Activated T-helper 2 cell treated with anti-CD3 and anti-CD28 coated beads, Interferon-gamma antibody, Interleukin-2, Interleukin-4, amounts not matched to agents 10 μg/mL and 5 μg/mL and 100 μg/mL, durations not matched to agents 14 hours and 24 hours and 36 hours (primary cell): ENCODE measurements around the gene UQCC5. TPM values are rescaled to one million over a fixed set of nuclear protein-coding genes. Genes with fewer than 3 reads are reported as not detected.

Experiments used
- DNase-seq: peaks from one replicate; pipeline ENCODE4 v3.0.0; 2021; ENCODE audit warnings: low spot score
- H3K27ac Mint-ChIP-seq: one replicate; pipeline ENCODE4 v1.8.0; 2021; ENCODE audit warnings: mixed read lengths
- H3K27me3 Mint-ChIP-seq: one replicate; pipeline ENCODE4 v1.8.0; 2021; ENCODE audit warnings: low read depth, mixed read lengths
- H3K36me3 Mint-ChIP-seq: one replicate; pipeline ENCODE4 v1.8.0; 2021; ENCODE audit warnings: low read depth, mixed read lengths
- H3K4me1 Mint-ChIP-seq: one replicate; pipeline ENCODE4 v1.8.0; 2021; ENCODE audit warnings: low read depth, mixed read lengths
- H3K4me3 Mint-ChIP-seq: one replicate; pipeline ENCODE4 v1.8.0; 2021; ENCODE audit warnings: low read depth, mild to moderate bottlenecking, moderate library complexity, mixed read lengths
- H3K9me3 Mint-ChIP-seq: one replicate; pipeline ENCODE4 v1.8.0; 2021; ENCODE audit warnings: mixed read lengths
- intact Hi-C: fragments of 100-400 bp; cut with micrococcal nuclease; formaldehyde crosslinking; loops from one replicate; pipeline ENCODE4 v1.15.1; 2023
- total RNA-seq: library from RNA; stranded (reverse); gene quantifications from 2 replicates; pipeline ENCODE4 v1.2.3, GENCODE V29; 2022

The UQCC5 gene
- total RNA-seq, 1 donor from 2014 or later = 16.4 TPM

- Mint-ChIP-seq H3K36me3 (peaks cover 17% of the 10 kb centered on the region), H3K27me3 (no peaks in the 10 kb centered on the region), H3K9me3 (no peaks in the 10 kb centered on the region), H3K27ac (no peak overlapping the region), H3K4me1 (peaks cover 6% of the 10 kb centered on the region), H3K4me3 (no peak overlapping the region)
- intact Hi-C loops = loop anchor here (10.0 kb wide), 2 partner anchors 365 to 475 kb away; partner anchors contain the start of genes DUSP7 and STIMATE
- no peak for DNase-seq
These were observed 6.8 kb upstream of the UQCC5 start for GRCh38 chr3:52529376-52530333.

DNA sequence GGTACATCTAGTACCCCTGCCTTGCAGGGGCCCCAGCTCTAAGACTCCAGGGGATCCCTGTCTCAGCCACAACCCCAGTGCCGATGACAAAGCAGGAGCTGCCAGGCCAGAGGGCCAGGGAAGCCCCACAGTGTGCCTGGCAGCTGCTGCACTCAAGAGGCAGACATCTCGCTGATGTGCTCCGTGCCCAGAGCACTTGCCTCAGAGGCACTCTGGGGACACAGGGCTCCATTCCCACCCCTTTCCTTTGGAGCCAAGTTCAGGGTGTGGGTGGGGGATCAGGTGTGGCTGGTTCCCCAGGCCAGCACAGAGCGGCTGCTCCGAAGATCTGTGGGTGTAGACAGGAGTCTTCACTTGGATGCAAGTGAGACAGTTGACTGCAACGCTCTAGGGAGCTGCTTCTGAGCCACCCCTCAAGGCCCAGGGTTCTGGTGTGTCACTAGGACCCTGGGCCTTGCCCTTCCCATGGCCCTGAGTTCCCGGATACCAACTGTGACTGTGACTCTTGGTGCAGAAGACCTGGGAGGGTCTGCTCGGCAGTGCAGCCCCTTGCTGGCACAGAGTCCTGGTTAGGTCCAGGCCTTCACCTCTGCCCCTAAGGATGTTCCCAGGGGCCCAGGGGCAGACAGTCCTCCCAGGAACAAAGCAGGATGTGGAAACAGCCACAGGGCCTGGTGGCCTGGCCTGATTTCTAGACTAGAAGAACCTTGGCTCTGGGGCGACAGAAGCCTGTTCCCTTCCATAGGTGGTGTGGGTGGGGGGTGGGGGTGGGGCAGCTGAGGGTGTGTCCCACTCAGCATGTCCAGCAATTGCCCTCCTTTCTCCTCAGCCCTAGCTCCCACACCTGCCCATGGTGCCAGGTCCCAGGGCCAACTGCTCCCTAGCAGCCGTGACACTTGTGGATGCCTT lies 5.2 kb upstream of the UQCC5 start:
- Mint-ChIP-seq H3K36me3 (peaks cover 17% of the 10 kb centered on the region), H3K9me3 (no peaks in the 10 kb centered on the region), H3K27me3 (no peaks in the 10 kb centered on the region), H3K4me1 (peaks cover 12% of the 10 kb centered on the region), H3K27ac (no peak overlapping the region), H3K4me3 (no peak overlapping the region)
- intact Hi-C loops = loop anchor here (10.0 kb wide), 2 partner anchors 364 to 476 kb away; partner anchors contain the start of genes DUSP7 and STIMATE
- no peak for DNase-seq

DNA sequence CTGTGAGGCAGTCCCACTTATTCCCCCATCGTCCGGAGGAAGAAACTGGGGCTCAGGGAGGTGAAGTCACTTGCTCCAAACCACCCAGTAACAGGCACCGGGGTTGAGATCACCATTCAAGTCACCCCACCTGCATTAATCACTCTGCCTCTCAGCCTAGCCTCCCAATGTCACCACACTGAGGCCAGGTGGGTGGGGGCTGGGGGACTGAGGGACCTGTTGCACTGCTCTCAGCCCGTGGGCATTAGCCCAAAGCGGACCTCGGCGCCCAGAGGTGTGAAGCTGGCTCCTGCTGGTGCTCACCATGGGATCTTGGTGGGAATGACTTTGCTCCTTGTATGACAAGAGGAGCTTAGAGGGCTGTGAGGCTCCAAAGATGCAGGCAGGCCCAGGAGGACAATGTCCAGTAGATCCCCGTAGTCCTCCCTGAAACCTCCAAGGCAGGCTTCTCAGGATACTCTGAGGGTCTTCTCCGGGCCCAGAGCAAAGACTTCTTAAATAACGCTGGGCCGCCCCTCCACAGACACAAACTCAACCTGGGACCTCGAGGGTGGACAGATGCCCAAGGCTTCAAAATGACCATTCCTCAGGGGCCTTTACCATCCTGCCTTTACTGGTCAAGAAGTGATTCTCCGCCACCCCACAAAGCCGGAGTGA lies 4.4 kb upstream of the UQCC5 start:
- Mint-ChIP-seq H3K4me3 (peak overlapping the region; percentile 80), H3K27ac (no peak overlapping the region), H3K9me3 (no peaks in the 10 kb centered on the region), H3K36me3 (peaks cover 22% of the 10 kb centered on the region), H3K4me1 (peaks cover 14% of the 10 kb centered on the region), H3K27me3 (no peaks in the 10 kb centered on the region)
- intact Hi-C loops = loop anchor here (10.0 kb wide), 2 partner anchors 363 to 477 kb away; partner anchors contain the start of genes DUSP7 and STIMATE
- DNase-seq = no peak

DNA sequence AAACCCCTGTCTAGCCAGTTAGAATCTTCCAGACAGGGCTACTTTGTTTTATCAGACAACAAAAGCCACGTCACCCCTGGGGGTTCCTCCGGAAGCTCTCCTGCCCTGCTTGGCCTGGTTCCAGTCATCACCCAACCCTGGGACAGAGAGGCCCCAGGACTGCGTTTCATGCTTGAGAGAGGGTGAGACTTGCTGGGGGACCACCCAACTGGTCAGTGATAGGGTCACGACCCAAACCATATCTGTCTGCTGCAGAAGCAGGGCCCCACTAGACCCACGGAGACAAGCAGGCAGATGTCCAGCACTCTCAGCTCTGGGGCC lies 3.9 kb upstream of the UQCC5 start:
- Mint-ChIP-seq H3K4me3 (peak overlapping the region; percentile 80), H3K27me3 (no peaks in the 10 kb centered on the region), H3K36me3 (peaks cover 21% of the 10 kb centered on the region), H3K27ac (no peak overlapping the region), H3K9me3 (no peaks in the 10 kb centered on the region), H3K4me1 (peaks cover 17% of the 10 kb centered on the region)
- DNase-seq = no peak
- intact Hi-C loops = loop anchor here (10.0 kb wide), 2 partner anchors 362 to 478 kb away; partner anchors contain the start of genes DUSP7 and STIMATE

- H3K27me3 Mint-ChIP-seq = no peaks in the 10 kb centered on the region
- peaks cover 21% of the 10 kb centered on the region for H3K36me3 Mint-ChIP-seq
- H3K4me1 Mint-ChIP-seq = peaks cover 23% of the 10 kb centered on the region
- intact Hi-C loops = loop anchor here (10.0 kb wide), 2 partner anchors 362 to 478 kb away; partner anchors contain the start of genes DUSP7 and STIMATE
- H3K9me3 Mint-ChIP-seq = no peaks in the 10 kb centered on the region
- DNase-seq = no peak
- peak overlapping the region; percentile 80 for H3K4me3 Mint-ChIP-seq
- H3K27ac Mint-ChIP-seq = no peak overlapping the region
These were observed 3.4 kb upstream of the UQCC5 start for GRCh38 chr3:52532838-52533622.

DNA sequence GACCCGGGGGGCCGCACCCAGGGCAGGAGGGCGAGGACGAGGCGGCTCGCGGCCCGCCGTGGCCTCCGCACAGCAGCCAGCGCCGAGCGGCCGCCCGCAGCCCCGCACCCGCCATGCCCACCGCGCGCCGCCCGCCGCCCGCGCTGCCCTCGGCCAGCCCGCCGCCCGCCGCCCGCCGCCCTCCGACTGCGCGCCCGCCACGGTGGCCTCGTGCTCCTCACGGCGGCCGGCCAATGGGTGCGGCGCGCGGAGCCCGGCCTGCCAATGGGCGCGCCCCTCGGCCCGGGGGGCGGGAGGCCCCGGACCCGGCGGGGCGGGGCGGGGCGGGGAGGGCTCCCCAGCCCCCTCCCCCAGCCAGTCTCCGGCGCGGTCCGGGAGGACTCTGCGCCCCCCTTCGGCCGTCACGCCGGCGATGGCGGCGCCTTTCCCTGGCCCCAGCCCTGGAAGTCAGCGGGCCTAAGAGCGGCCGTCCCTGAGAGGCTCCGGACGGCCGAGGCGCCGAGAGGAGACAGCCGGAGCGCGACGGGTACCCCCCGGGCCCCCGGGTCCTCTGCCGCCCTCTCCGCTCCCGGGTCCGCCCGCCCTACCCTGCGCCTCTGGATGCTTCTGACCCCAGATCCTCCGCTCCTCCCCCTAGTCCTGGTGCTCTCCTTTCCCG lies 2.7 kb upstream of the UQCC5 start, which contains the start of gene NT5DC2:
TSS of gene NT5DC2 (minus strand) at position 235 of the 658 bp plus-strand sequence. CDS start at position 115, 120 bp downstream.
- Mint-ChIP-seq H3K4me3 (peak within 1 kb of the TSS; percentile 83), H3K27ac (peak within 1 kb of the TSS; percentile 65), H3K9me3 (no peaks in the 10 kb centered on the region), H3K4me1 (peaks cover 26% of the 10 kb centered on the region), H3K27me3 (no peaks in the 10 kb centered on the region), H3K36me3 (peaks cover 22% of the 10 kb centered on the region)
- intact Hi-C loops = loop anchor here (10.0 kb wide), 2 partner anchors 361 to 479 kb away; partner anchors contain the start of genes DUSP7 and STIMATE
- peak; percentile 60 for DNase-seq

- Mint-ChIP-seq H3K9me3 (no peaks in the 10 kb centered on the region), H3K27ac (peak overlapping the region; percentile 65), H3K4me3 (peak overlapping the region; percentile 83), H3K36me3 (peaks cover 29% of the 10 kb centered on the region), H3K4me1 (peaks cover 33% of the 10 kb centered on the region), H3K27me3 (no peaks in the 10 kb centered on the region)
- intact Hi-C loops = loop anchor here (5.0 to 10.0 kb wide), 3 partner anchors 153 to 480 kb away; partner anchors contain the start of genes DUSP7, GNL3, PBRM1 and STIMATE
- DNase-seq = no peak
These were observed 1.9 kb upstream of the UQCC5 start for GRCh38 chr3:52534281-52535183.

DNA sequence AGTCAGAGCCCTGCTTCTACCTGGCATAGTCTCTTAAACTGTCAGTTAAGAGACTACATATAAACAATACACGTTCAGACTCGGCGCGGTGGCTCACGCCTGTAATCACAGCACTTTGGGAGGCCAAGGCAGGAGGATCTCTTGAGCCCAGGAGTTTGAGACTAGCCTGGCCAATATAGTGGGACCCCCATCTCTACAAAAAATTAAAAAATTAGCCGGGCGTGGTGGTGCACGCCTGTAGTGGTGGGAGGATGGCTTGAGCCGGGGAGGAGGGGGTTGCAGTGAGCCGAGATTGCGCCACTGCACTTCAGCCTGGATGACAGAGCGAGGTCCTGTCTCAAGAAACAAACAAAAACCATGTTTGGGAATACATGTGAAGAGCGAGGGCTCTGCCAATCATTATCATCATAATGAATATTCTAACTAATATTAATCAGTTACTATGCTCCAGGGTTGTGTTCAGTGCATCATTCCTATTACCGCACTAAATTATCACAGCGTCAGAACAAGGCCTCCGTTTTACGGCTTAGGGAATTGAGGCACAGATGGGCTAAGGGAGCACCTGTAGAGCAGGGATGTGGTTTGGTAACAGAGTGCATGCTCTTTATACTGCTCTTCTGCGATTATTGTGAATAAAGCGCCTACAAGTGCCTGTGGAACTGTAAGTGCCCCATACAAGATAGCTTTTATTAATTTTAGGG lies 844 bp upstream of the UQCC5 start:
- peaks cover 37% of the 10 kb centered on the region for H3K4me1 Mint-ChIP-seq
- H3K27me3 Mint-ChIP-seq = no peaks in the 10 kb centered on the region
- H3K36me3 Mint-ChIP-seq = peaks cover 29% of the 10 kb centered on the region
- peak overlapping the region; percentile 100 for H3K4me3 Mint-ChIP-seq
- DNase-seq = no peak
- intact Hi-C loops = loop anchor here (1.0 to 10.0 kb wide), 5 partner anchors 80 to 481 kb away; partner anchors contain the start of genes DUSP7, GLT8D1, GNL3 and NISCH
- H3K27ac Mint-ChIP-seq = no peak overlapping the region
- H3K9me3 Mint-ChIP-seq = no peaks in the 10 kb centered on the region

DNA sequence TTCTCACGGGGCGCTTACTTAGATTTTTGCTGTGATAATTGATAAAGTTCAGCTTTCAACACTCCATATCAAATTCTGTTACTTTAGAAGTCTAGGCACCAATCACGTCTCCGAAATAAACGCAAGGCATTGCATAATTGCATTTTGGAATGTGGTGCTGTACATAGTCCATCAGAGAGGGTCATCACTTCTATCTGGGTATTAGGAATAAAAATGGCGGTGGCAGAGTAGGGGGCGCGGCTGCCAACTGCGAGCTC lies 365 bp upstream of the UQCC5 start:
- no peak for DNase-seq
- Mint-ChIP-seq H3K27me3 (no peaks in the 10 kb centered on the region), H3K9me3 (no peaks in the 10 kb centered on the region), H3K27ac (no peak overlapping the region), H3K4me3 (peak overlapping the region; percentile 100), H3K4me1 (peaks cover 42% of the 10 kb centered on the region), H3K36me3 (peaks cover 34% of the 10 kb centered on the region)
- intact Hi-C loops = loop anchor here (1.0 to 10.0 kb wide), 5 partner anchors 81 to 481 kb away; partner anchors contain the start of genes DUSP7, GLT8D1, GNL3 and NISCH

- no peaks in the 10 kb centered on the region for H3K27me3 Mint-ChIP-seq
- no peaks in the 10 kb centered on the region for H3K9me3 Mint-ChIP-seq
- intact Hi-C loops = loop anchor here (2.0 to 10.0 kb wide), 4 partner anchors 150 to 482 kb away; partner anchors contain the start of genes DUSP7, GLT8D1, GNL3 and PBRM1
- H3K36me3 Mint-ChIP-seq = peaks cover 44% of the 10 kb centered on the region
- peak overlapping the region; percentile 99 for H3K27ac Mint-ChIP-seq
- peak overlapping the region; percentile 100 for H3K4me3 Mint-ChIP-seq
- H3K4me1 Mint-ChIP-seq = peaks cover 46% of the 10 kb centered on the region
- no peak for DNase-seq
These were observed 788 bp downstream of the UQCC5 start for GRCh38 chr3:52537165-52537620.
